Hematopoietic multipotent progenitor cell treated with erythropoietin and hydrocortisone succinate and interleukin-3 and kit ligand, for 8 days (in vitro differentiated cells): ENCODE data around the gene TAF8.
"Not testable (repeated sequence)": the region's sequence is repeated elsewhere in the genome, so short reads cannot be mapped to it uniquely, and the experiment has no call there.

Experiments used
- DNase-seq: peaks from one replicate; pipeline ENCODE4 v3.0.0-alpha.2; 2015

Gene TAF8

DNA sequence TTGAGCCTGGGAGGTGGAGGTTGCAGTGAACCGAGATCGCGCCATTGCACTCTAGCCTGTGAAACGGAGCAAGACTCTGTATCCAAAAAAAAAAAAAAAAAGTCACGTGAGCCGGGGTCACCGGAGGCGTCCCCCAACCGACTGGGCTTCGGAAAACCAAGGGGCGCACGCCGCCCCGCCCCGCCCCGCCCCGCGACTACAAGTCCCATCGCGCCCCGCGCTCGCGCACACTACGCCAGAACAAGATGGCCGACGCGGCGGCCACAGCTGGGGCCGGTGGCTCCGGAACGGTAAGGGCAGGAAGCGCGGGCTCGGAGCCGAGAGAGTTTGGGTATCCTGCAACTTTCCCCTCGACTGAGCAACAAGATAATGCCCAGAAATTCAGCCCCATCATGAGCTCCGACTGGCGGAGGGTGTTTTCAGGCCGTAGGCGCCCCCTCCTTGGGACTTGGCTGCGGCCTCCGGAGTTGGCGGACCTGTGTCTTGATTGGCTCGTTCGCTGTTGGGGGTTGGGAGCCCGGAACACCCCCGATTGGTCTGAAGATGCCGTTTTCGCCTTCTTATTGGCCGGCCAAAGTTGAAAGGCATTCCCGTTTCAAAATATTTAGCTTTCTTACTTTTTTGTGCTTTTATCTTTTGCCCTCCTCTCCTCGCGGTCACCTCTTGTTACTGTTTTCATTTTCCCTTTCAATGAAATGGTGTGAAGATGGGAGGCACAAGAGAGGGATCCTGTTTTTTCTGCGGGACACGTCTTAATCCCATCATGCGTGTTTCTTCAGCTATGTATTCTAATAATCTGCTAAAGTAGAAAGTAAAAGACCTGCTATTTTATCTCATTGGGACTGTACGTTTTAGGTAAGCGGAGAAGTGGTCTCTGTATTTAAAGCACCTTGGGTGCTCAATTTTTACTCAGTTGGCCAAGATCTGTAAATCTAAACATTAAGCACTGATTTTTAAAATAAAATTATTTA, at the start of gene TAF8:
TAF8 (plus strand) TSS at position 228 of the 971 bp plus-strand sequence; CDS start at position 246, 18 bp downstream.
- DNase-seq = peak; percentile 96

GRCh38 chr6:42001506-42001905, 48.8 kb upstream of the TAF8 start:
- DNase-seq = no peak

GRCh38 chr6:42003658-42004057, 46.7 kb upstream of the TAF8 start:
- not testable (repeated sequence) for DNase-seq

- DNase-seq = no peak
Measured at GRCh38 chr6:42007286-42008137, 42.8 kb upstream of the TAF8 start.

DNA sequence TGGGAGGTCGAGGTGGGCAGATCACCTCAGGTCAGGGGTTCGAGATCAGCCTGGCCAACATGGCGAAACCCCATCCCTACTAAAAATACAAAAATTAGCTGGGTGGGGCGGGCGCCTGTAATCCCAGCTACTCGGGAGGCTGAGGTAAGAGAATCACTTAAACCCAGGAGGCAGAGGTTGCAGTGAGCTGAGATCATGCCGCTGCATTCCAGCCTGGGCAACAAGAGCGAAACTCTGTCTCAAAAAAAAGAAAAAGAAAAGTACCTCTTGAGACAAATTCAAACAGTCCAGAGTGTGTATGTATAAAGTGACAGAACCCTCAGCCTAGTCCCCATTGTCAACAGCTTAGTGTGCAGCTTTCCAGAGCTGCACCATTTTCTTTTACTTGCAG, 42.2 kb upstream of the TAF8 start:
- DNase-seq = not testable (repeated sequence)

GRCh38 chr6:42009844-42010184, 40.5 kb upstream of the TAF8 start:
- DNase-seq = no peak

GRCh38 chr6:42010185-42010891, 40.0 kb upstream of the TAF8 start:
- DNase-seq = peak; percentile 67

DNA sequence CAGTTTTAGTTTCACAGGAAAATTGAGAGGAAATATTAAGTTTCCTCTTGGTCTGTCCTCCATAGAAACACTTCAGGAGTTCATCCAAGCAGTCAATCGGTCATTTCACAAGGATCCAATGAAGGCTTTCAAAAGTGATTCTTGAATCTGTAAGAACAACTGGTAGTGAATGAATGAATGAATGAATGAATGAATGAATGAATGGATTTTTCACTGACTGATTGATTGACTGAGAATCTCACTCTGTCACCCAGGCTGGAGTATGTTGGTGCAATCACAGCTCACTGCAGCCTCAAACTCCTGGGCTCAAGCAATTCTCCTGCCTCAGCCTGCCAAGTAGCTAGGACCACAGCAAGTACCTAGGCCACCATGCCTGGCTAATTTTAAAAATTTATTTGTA, 39.4 kb upstream of the TAF8 start:
- DNase-seq = no peak

DNA sequence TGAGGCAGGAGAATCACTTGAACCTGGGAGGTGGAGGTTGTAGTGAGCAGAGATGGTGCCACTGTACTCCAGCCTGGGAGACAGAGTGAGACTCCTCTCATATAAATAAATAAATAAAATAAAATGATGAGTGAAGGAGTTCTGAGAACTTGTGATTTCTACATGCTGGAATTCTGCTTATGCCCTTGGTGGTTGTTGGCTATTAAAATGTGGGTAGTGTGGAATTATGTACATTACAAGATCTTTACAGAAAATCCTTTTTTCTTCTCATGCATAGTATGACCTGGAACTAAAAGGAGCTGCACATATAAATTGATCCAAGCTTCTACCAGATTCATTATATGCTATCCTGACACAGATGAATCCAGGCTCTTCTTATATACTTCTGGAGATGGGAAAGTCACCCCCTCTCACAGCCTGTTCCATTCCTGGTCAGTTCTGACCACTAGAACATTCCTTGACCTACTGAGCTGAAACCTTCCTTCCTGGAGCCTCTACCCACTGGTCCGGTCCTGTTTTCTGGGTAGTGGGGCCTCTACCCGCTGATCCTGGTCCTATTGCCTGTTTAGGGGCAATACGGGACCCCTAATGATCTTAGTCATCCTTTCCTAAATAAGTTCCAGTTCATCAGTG, 37.7 kb upstream of the TAF8 start:
- no peak for DNase-seq

DNA sequence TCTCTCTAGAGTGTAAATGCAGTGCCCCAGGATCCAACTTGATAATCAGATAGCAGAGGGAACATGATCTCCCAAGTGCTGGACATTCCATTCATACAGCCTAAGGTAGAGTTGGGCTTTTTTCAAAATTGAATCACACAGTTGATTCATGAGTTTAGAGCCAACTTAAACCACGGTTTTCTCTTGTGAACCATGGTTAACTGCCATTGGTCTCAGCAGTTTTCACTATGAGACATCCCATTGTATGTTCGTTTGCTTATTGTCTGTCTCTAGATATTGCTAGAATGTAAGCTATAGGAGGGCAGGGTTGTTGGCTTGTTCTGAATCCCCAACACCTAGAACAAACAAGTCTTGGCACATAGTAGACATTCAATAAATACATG, 37.2 kb upstream of the TAF8 start:
- DNase-seq = no peak

- peak; percentile 100 for DNase-seq
Measured at GRCh38 chr6:42017021-42017643, 33.2 kb upstream of the TAF8 start.

GRCh38 chr6:42020967-42021366, 29.4 kb upstream of the TAF8 start:
- DNase-seq = no peak

- DNase-seq = no peak
Measured at GRCh38 chr6:42021847-42022754, 28.2 kb upstream of the TAF8 start.

DNA sequence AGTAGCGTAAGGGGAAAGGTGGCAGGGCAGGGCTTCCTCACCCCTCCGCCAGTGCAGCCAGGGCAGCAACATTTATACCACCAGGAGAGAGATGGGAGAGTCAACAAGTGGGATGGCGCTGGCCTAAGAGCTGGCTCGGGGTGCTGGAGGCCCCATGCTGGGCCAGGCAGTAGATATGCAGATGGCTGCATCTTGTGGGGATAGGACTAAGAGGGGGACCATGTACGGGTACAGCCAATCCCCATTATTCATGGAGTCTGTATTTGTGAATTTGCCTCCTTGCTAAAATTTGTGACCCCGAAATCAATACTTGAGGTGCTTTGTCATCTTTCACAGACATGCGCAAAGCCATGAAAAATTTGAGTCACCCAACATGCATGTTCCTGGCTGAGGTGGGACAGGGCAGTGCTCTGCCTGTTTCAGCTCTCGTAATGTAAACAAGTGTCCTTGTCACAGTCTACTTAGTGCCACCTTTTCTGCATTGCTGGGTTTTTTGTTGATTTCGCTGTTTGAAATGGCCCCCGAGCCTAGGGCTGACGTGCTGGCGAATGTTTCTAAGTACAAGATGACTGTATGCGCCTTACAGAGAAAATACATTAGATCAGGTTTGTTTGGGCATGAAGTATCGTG, 27.5 kb upstream of the TAF8 start:
- DNase-seq = no peak

- DNase-seq = no peak
Measured at GRCh38 chr6:42025066-42025844, 25.1 kb upstream of the TAF8 start.

- DNase-seq = no peak
Measured at GRCh38 chr6:42025845-42026243, 24.5 kb upstream of the TAF8 start.

DNA sequence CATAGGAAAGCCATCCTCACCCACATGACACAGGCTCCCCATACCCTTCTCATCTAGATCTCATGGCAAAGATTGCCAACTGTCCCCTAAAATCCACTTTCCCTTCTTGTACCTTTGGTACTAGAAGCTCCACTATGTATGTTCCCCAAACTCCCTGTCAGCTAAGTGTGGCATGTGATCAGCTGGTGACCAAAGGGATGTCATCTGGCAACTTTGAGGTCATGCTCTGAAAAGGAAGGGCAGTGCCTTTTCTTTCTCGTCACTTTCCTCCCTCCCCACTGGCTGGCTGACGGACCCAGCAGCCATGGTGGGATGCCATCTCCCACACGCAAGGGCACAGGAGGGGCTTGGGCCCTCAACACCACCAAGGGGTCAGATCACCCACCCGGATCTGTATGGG, 23.8 kb upstream of the TAF8 start:
- peak; percentile 45 for DNase-seq

- peak; percentile 98 for DNase-seq
Measured at GRCh38 chr6:42028234-42029061, 21.9 kb upstream of the TAF8 start.
